Measurements from ENCODE around the gene SMIM29.
A peak's percentile ranks its signal among the peaks of the same experiment; 100 is the strongest.
"Not testable (repeated sequence)": the region's sequence is repeated elsewhere in the genome, so short reads cannot be mapped to it uniquely, and the experiment has no call there.

Gene SMIM29

GRCh38 chr6:34248727-34249468, at the start of gene SMIM29:
Gene SMIM29, minus strand, starts transcription at chr6:34249006. Its CDS starts 1,215 bp downstream, at chr6:34247791.
- peak; percentile 95 for DNase-seq (ENCODE audit: low read depth)

GRCh38 chr6:34295721-34296120, 46.9 kb upstream of the SMIM29 start:
- DNase-seq (ENCODE audit: low read depth), result no peak

DNA sequence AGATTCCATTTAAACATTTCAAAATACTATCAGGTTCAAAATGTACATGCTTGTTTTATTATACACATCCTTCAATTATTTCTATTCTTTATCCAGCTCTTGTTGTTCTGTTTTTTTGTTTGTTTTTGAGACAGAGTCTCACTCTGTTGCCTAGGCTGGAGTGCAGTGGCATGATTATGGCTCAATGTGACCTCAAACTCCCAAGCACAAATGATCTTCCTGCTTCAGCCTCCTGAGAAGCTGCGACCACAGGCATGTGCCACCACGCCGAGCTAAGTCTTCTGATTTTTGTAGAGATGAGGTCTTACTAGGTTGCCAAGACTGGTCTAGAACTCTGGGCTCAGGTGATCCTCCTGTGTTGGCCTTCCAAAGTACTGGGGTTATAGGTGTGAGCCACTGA, 44.1 kb upstream of the SMIM29 start:
- DNase-seq (ENCODE audit: low read depth), result no peak

GRCh38 chr6:34289137-34289536, 40.3 kb upstream of the SMIM29 start:
- no peak for DNase-seq (ENCODE audit: low read depth)

- no peak for DNase-seq (ENCODE audit: low read depth)
These were observed 39.8 kb upstream of the SMIM29 start for GRCh38 chr6:34288581-34288980.

- DNase-seq (ENCODE audit: low read depth), result no peak
These were observed 36.8 kb upstream of the SMIM29 start for GRCh38 chr6:34285448-34286164.

DNA sequence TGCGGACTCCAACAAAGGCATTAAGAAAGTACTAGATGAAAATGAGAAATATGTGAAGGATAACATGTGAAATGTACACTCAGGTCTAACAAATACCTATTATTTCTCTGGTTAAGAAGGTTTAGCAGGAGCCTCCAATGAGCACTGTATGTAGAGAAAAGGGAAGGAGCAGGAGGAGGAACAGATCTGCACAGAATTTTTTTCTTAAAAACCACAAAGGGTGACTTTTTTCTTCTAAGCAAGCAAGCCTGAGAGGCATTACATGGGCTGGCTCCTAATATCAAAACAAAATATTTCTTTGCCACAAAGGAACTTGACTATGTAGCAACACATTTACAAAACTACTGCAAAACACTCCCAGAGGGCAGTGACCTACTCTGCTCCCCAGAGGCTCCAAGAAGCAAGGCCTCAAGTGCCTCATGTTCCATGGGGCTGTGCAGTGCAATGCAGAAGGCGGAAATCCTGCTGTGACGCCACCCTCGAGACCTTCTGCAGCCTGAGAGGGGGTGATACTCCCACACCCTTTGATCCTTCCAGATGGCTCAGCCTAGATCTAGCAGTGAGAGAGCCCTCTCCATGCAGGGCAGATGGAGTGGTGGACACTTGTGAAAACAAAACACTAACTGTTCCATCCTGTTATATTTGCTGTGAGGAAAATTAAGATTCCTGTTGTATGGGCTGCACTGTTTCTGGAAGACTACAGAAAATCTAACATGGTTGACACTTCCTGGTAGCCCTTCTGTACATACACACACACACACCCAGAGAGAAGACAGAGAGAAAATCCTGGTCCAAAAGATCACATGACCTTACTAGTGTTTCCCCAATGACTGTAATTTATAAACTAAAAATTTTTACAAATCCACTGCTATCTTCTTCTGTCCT, 36.0 kb upstream of the SMIM29 start:
- DNase-seq (ENCODE audit: low read depth), result no peak

GRCh38 chr6:34281702-34282334, 33.0 kb upstream of the SMIM29 start:
- DNase-seq (ENCODE audit: low read depth), result no peak

GRCh38 chr6:34280216-34280615, 31.4 kb upstream of the SMIM29 start:
- no peak for DNase-seq (ENCODE audit: low read depth)

DNA sequence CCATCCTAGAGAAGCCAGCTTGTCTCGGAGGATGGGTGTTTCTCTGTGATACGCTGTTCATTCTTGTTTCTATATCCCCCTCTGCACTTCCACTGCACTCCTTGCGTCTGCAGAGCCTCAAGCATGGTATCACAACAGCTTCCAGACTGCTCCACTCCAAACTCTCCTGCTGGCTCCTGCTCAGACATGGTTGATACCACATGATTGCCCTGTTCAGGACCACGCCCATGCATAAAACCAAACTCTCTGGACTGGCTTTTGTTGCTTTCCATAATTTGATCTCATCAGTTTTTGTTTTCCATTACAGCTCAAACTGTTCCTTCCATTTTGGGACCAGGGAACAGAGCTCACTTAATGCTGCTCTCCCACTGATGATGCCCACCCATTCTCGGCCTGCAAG, 30.0 kb upstream of the SMIM29 start:
- DNase-seq (ENCODE audit: low read depth), result no peak

DNA sequence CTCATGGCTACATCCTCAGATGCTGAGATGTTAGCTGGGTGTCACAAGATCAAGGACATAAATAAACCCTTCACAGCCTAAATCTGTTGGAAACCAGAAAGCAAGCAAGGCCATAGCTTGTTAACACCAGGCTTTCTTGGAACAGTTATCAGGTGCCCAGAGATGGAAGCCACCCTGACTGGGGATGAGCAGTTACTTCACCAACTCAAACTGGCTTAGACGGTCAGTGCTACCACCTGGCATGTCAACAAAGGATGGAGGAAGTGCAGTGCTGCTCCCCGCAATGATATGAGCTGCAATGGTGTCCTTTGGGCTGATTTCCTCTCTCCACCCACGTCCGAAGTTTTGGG, 28.9 kb upstream of the SMIM29 start:
- DNase-seq (ENCODE audit: low read depth), result no peak

- DNase-seq (ENCODE audit: low read depth), result no peak
These were observed 28.3 kb upstream of the SMIM29 start for GRCh38 chr6:34276881-34277762.

GRCh38 chr6:34276191-34276590, 27.4 kb upstream of the SMIM29 start:
- DNase-seq (ENCODE audit: low read depth), result no peak

DNA sequence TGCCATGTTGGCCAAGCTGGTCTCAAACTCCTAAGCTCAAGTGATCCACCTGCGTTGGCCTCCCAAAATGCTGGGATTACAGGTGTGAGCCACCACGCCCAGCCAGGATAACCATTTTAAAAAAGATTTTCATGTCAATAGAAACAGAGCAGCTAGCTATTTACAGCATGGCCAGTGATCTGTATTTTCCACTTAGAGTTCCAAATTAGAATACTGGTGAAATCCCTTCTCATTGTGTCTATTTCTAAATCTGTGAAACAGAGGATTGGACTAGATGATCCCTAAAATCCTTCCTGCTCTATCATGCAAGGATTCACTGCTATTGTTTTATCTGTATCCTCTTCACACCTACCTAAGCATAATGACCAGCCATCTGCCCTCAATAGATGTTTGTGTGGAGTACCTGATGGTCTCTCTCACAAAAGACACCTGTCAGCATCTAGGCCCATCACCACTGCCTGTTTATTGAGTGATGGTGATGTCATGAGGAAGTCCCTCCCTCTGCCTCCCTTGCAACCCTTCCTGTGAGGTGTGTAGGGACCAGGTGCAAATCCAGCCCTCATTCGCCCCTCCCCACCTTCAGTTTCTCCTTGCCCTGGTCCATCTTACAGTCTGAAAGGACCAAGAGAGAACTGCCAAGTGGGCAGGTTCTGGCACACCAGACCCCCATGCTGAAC, 26.5 kb upstream of the SMIM29 start:
- DNase-seq (ENCODE audit: low read depth), result no peak

- DNase-seq (ENCODE audit: low read depth), result no peak
These were observed 25.3 kb upstream of the SMIM29 start for GRCh38 chr6:34274129-34274528.

DNA sequence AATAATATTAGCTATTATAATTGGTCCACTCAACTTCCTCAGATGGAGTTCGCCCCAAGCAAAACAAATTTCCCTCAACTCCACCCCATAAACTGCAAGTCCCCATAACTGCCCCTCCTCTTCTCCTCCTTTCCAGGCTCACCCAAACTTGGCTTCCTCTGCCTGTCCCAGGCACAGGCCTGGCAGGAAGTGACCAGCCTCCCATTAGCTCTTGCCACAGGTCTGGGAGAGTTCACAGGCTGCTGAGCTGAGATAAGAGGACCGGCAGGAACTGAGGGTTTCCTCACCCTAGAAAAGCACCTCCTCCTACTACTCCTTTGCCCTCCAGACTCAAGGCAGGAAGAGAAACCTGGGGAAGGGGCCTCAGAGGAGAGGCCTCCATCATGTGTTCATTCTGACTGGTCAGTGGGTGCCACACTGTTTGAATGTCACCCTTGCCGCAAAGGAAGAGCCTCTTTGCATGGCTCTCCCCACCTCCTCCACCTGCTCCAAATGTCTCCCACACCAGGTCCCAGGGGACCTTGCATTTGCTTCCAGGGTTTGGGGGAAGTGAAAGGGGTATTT, 24.5 kb upstream of the SMIM29 start:
- no peak for DNase-seq (ENCODE audit: low read depth)

GRCh38 chr6:34272013-34272926, 23.5 kb upstream of the SMIM29 start:
- DNase-seq (ENCODE audit: low read depth), result no peak

DNA sequence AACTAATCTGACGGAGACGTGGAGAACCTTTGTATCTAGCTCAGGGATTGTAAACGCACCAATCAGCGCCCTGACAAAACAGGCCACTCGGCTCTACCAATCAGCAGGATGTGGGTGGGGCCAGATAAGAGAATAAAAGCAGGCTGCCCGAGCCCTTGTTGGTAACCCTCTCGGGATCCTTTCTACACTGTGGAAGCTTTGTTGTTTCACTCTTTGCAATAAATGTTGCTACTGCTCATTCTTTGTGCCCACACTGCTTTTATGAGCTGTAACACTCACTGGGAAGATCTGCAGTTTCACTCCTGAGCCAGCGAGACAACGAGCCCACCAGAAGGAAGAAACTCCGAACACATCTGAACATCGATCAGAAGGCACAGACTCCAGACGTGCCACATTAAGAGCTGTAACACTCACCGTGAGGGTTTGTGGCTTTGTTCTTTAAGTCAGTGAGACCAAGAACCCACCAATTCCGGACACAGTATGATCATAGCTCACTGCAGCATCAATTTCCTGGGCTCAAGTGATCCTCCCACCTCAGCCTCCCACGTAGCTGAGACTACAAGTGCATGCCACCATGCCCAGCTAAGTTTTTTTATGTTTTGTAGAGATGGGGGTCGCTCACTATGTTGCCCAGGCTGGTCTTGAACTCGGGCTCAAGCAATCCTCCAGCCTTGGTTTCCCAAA, 21.0 kb upstream of the SMIM29 start:
- not testable (repeated sequence) for DNase-seq (ENCODE audit: low read depth)

DNA sequence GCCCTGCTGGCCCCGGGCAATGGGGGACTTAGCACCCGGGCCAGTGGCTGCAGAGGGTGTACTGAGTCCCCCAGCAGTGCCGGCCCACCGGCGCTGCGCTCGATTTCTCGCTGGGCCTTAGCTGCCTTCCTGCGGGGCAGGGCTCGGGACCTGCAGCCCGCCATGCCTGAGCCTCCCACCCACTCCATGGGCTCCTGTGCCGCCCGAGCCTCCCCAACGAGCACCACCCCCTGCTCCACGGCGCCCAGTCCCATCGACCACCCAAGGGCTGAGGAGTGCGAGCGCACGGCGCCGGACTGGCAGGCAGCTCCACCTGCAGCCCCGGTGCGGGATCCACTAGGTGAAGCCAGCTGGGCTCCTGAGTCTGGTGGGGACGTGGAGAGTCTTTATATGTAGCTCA, 20.3 kb upstream of the SMIM29 start:
- not testable (repeated sequence) for DNase-seq (ENCODE audit: low read depth)
